Raji (cell line): Measurements from ENCODE around the gene TBC1D9.

Source experiments
- POLR2A ChIP-seq: IDR thresholded peaks from 2 replicates; pipeline ENCODE4 v1.6.1; 2011; ENCODE audit warnings: low read depth, low read length, control low read depth; ENCODE audit not compliant: insufficient read depth

TBC1D9 gene

DNA sequence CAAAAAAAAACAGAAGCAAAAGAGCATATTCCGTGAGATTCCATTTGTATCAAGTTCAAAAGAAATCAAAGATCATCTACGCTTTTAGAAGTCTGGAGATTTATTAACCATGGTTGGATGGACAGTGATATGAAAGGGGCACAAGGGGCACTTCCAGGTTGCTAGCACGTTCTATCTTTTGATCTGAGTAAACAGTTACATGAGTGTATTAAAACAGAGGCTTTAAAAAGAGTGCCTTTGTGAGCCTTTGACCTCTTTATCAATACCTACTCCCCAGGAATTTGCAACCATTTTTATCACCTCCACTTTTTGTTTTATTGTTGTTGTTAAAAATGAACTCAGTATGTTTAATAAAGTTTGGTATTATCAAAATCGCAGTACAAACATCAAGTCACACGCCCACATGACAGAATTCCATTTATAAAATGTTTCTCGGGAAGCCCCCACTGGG lies 115.1 kb downstream of the TBC1D9 start:
- no peak for TF ChIP-seq POLR2A

DNA sequence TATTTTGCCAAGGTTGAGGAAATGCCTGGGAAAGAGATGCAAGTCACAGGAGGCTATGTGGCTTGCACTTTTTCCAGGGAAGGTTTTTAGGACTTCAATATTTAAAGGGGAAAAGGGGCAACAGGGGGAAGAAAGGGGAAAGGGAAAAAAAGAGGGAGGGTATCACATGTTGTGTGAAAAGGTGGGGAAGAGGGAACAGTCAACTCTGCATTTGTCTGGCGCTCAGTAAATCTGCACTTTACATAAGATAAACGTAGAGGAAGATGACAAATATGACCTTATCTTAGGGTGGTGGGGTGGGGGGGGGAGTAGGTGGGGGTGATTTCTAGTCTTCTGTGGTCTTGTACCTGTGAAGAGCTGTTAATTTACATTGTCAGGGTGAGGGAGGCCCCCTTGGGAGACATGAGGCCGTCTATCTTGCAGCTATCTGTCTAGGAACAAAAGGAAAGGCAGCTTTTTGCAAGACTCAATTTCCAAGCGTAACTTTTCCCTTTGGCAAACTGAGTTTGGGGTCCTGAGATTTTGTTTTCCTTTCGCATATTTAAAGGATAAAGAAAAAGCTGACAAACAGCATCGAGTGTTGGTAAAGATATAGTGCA lies 115.9 kb downstream of the TBC1D9 start:
- no peak for TF ChIP-seq POLR2A

DNA sequence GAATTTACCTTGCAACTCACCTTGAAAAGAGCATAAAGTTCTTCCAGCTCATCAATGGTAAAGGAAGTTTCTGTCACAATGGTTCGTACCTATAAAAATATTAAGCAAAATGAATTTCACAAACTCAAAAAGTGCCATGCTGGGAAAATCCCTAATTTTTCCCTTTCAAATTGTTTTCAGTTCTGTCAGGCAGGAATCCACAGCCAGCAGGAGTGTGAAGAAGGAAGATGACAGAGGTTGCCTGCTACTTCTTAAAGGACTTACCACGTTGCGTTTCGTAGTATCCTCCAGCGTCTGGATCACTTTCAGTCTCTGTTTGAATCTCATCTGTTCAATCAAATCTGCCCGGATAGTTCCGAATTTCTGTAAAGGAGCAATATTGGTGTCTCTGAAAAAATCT lies 117.1 kb downstream of the TBC1D9 start:
- no peak for TF ChIP-seq POLR2A

GRCh38 chr4:140637836-140638235 lies 118.3 kb downstream of the TBC1D9 start:
- no peak for TF ChIP-seq POLR2A

DNA sequence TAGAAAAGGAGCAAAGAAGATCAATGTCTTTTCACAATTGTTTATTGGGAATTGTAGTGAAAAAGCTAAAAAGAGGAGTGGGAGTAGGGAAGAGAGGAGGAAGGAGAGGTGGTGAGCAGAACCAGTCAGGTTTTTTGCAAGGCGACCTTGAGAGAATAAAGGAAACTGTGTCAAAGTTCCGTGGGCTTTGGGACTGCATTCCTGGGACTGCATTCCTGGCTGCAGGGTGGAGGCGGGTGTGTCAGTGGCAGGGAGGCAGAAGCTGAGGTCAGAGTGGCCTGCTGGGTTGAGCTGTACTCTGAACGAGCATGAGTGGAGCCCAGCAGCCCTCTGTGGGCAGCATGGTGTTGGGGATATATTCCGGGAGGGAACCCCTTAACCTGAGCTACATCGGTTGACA lies 120.6 kb downstream of the TBC1D9 start:
- no peak for TF ChIP-seq POLR2A

- no peak for TF ChIP-seq POLR2A
These were observed 122.2 kb downstream of the TBC1D9 start for GRCh38 chr4:140633951-140634350.

DNA sequence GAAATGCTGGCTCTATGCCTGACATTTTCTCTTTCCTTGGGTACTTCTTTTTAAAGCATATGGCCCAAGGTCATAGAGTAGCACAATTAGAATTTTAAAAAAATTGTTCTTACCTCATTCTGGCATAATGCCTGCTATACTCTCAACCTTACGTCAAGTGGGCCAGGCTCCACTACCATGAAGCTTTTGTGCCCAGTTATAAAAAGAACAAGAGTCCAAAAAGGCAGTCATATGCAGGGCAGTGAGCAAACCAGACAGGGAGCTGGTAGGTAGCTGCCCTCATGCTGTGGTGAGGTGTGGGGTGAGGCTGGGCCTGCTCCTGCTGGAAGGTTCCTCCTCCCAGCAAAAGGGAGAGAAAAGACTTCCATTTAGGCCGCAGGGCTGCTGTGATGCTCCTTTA lies 123.1 kb downstream of the TBC1D9 start:
- TF ChIP-seq POLR2A, result no peak

- TF ChIP-seq POLR2A, result no peak
These were observed 125.9 kb downstream of the TBC1D9 start for GRCh38 chr4:140630246-140630645.

DNA sequence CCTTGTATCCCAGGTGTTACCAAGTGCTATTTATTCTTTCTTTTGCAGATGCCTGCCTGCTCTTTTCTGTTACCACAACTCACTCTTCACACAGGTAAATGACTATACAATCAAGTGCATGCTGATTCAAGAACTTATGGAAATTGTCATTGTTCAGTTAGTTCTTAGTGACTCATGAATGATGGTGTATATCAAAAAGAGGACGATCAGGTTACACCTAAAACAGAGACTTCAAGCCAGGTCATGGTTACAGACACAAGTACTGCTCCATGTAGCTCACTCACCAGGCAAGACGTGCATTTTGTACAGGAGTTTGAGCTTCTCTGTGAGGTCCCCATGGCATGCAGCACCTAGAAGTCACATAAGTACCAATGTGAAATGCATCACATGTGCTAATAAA lies 128.2 kb downstream of the TBC1D9 start:
- no peak for TF ChIP-seq POLR2A

GRCh38 chr4:140626661-140627376 lies 129.4 kb downstream of the TBC1D9 start:
- no peak for TF ChIP-seq POLR2A

DNA sequence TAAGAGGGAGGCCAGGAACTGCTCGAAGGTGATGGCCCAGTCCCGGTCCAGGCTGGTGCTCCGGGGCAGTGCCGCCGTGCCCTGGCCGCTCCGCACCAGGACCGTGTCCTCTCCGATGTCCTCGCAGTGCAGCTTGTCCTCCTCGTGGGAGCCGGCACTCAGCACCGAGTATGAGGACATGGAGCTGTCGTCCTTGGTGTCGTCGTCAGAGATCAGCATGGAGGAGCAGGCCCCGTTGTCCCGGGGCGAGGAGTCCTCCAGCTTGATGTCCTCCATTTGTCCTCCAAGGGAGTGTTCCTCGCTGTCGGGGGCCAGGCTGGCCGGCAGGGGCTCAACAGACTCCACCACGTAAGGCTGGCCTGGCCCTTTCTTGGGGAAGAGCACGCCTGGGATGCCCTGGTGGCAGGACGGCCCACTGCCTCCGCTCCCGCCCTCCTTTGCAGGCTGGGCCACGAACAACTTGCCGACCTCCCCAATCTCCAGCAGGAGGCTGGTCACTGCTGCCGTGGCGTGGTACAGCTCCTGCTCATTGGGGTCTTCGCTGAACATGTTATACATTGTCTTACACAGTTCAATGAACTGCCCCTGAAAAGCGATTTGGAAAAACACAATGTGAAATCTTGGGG lies 133.7 kb downstream of the TBC1D9 start:
- TF ChIP-seq POLR2A, result no peak

GRCh38 chr4:140621161-140621560 lies 135.0 kb downstream of the TBC1D9 start:
- TF ChIP-seq POLR2A, result no peak

DNA sequence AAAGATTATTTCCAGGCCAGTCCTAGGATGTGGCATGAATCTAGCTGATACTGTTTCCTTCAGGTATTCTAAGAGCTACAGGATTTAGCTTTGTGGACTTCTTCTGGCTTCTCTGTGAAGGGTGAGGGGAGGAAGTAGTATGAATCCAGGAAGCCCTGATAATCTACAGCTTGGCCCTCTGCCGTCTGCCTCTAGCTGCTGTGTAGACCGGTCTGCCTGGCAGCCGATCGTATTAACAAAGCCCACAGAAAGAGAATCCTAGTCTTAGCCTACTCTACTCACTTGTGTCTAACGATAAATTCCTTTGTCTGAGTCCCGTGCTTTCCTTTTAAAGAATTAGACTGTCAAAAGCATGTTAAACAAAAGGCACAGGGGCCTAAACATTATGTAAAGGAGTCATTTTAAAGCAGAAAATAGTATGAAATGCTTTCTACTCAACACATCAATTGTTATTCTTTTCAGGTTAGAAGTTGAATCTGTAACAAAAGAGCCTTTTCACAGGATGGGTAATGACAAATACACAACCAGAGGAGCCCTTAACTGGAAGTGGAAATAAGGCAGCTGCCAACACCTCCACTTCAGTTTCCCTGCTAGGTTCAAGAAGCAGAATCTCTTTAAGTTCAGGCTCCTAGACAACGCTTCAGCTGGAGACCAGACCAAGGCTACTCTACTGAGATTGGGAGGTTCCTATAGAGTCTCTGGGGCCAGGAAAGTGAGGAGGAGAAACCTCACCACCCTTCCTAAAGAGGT lies 138.5 kb downstream of the TBC1D9 start:
- TF ChIP-seq POLR2A, result no peak

DNA sequence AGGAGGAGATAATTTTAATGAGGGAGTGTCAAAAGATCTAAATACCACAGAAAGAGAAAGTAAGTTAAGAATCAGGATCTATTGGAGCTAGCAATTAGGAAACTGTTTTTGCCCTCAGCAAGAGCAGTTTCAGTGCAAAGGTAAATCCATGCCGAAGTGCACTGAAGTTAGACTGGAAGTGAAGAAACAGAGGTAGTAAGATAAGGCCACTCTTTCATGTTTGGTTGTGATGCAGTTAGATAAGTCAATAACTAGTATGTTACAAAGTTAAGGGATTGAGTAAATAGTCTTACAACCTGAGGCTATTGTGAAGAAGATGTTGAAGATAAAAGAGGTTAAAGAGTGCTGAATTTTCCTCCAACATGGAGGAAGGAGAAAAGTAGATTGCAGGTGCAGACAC lies 140.7 kb downstream of the TBC1D9 start:
- TF ChIP-seq POLR2A, result no peak

DNA sequence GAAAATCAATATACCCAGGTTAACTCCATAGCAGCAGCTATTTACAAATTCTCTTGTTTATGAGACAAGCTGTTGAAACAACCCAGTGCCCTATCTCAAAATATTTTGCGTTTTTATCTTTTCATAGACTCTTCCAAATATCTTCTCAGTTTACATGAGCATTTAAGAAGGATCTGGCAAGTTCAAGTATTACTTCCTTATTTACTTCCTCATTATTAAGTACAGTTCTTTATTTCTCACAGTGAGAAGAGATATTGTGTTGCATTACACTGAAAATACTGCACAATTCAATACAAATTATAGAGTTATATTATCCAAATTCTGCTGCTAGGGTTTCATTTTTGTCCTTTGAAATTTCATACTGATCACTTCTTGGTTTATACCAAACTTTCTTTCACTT lies 143.8 kb downstream of the TBC1D9 start:
- TF ChIP-seq POLR2A, result no peak

DNA sequence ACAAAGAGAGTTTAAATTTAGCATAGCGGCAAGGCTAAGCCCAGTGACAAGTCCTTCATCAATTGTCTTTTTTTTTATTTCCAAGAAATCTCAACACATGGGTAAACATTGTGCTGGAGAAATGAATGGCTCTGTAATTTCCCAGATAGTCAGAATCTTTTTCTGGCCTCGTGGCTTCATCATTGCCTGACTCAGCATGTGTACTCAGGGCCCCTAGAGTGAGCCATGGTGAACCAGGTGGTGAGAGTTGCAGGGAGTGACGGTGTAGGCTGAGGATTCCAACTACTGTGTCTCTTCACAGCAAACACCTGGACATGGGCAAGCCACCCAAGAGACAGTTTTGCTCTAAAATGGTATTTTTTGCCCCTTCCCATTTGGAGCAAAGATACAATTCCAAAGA lies 144.3 kb downstream of the TBC1D9 start:
- TF ChIP-seq POLR2A, result no peak
